Cardiac fibroblast (primary cell): ENCODE results near the gene PXDN.
"Not testable (repeated sequence)": the region's sequence is repeated elsewhere in the genome, so short reads cannot be mapped to it uniquely, and the experiment has no call there.

Experiments used
- DNase-seq, 2 donors: peaks; one replicate each; pipeline versions ENCODE4 v3.0.0 to v3.0.0-alpha.2; 2010; ENCODE audit warnings: low read depth in 2 of 2
- H3K4me3 ChIP-seq, 2 donors: replicated peaks in 1 of 2; 1 replicate in 1 of 2; 2 replicates in 1 of 2; pipeline ENCODE4 v1.5.1; 2011; ENCODE audit warnings: low read depth in 2 of 2, low read length in 2 of 2, mild to moderate bottlenecking in 2 of 2, moderate library complexity in 1 of 2
- TF ChIP-seq, protein P1 (sequence below): IDR thresholded peaks from one replicate; pipeline ENCODE4 v1.5.1; 2011; ENCODE audit warnings: low read depth, mild to moderate bottlenecking, low read length, inconsistent platforms

PXDN gene

DNA sequence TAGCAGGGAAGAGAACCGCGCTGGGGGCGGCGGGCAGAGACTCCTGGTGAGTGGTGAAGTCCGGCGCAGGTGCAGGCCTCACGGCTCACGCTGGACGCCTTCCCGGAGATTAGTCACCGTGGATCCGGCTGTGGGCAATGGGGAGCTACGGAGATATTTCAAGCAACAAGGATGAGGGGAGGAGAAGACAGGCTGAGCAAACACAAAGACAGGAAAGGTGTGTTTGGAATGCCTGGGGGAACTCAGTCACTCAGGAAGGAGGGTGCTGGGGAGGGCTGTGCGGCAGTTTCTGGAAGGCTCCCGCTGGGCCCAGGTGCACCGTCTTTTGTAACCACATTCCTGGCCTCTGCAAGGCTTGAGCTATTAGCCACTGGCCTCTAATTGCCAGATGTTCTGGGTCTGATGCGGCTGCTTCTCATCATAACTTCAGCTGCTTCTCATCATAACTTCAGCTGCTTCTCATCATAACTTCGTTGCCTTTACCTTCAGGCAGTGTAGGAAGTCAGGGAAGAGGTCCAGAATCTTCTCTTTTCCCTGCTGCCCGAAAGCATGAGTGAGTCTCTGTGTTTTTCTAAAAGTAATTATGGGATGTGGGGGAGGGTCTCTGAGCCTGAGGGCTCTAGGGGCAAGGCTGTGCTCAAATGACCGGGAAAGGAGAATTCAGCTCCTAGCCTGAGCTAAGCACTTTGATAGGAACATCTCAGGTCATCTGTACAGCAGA is 118.9 kb downstream of the PXDN start:
- DNase-seq: peak; percentile 59 to 95
- H3K4me3 ChIP-seq: no peak overlapping the region
- TF ChIP-seq, protein P1, sequence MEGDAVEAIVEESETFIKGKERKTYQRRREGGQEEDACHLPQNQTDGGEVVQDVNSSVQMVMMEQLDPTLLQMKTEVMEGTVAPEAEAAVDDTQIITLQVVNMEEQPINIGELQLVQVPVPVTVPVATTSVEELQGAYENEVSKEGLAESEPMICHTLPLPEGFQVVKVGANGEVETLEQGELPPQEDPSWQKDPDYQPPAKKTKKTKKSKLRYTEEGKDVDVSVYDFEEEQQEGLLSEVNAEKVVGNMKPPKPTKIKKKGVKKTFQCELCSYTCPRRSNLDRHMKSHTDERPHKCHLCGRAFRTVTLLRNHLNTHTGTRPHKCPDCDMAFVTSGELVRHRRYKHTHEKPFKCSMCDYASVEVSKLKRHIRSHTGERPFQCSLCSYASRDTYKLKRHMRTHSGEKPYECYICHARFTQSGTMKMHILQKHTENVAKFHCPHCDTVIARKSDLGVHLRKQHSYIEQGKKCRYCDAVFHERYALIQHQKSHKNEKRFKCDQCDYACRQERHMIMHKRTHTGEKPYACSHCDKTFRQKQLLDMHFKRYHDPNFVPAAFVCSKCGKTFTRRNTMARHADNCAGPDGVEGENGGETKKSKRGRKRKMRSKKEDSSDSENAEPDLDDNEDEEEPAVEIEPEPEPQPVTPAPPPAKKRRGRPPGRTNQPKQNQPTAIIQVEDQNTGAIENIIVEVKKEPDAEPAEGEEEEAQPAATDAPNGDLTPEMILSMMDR: no peak

DNA sequence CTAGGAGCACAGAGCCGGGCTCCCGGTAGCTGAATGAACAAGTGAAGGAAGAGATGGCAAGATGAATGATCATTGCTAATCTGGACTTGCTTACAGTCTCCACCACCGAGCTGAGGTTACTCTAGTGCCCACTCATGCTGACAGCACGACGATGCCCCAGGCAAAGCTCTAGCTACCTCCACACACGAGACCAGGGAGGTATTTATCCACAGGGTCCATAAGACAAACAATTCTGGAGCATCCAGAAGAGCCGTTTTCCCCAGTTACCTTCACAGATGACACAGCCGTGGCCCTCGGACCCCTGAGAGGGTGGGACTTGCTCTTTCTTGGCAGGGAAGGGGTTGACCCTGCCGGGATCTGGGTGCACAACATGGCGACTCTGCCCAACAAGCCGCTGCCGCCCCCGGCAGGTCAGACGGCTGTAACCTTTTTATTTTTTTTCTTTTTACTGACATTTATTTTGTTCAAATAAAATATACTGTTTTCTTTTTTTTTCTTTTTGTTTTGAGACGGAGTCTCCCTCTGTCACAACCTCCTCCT is 120.3 kb downstream of the PXDN start:
- DNase-seq: no peak
- no peak overlapping the region for H3K4me3 ChIP-seq
- TF ChIP-seq, protein P1: no peak

DNA sequence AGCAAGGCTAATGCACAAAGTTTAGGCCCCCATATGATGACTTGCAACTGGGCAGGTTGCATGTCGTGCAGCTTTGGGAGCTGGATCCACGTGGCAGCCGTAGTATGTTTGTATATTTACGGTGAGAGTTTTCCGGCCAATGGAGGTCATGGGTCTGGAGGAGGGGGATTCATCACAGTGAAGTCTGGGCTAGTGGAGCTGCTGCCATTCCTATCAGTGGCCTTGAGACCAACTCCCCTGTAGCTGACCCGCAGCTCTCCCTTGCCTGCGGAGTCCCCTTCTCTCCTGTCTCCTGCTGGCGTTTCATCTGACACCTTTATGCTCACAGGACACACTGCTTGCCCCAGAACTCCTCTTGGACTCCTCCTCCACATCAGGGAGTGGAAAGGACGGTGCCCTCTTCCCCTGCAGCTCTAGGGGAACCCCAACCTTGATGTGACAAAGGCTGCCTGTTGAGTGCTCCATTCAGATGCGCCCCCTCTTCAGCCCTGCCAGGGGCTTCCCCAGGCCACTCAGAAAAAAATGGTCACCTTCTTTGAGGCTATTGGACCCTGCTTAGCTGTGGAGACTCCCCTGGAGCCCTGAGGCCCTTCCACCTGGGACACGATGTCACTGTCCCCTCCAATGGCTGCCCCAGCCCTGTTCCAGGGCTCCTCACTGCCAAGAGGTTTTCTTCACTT is 121.7 kb downstream of the PXDN start:
- TF ChIP-seq, protein P1: no peak
- DNase-seq: no peak
- H3K4me3 ChIP-seq: no peak overlapping the region

DNA sequence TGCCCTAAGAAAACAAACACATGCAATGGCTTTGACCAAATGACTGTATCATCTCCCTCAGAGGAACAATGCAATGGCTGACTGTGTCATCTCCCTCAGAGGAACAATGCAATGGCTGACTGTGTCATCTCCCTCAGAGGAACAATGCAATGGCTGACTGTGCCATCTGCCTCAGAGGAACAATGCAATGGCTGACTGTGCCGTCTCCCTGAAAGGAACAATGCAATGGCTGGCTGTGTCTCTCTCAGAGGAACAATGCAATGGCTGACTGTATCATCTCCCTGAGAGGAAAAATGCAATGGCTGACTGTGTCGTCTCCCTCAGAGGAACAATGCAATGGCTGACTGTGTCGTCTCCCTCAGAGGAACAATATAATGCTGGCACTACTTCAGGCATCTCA is 122.3 kb downstream of the PXDN start:
- peak in 1 of 2 donors; percentile 59 for DNase-seq
- not testable (repeated sequence) for H3K4me3 ChIP-seq

DNA sequence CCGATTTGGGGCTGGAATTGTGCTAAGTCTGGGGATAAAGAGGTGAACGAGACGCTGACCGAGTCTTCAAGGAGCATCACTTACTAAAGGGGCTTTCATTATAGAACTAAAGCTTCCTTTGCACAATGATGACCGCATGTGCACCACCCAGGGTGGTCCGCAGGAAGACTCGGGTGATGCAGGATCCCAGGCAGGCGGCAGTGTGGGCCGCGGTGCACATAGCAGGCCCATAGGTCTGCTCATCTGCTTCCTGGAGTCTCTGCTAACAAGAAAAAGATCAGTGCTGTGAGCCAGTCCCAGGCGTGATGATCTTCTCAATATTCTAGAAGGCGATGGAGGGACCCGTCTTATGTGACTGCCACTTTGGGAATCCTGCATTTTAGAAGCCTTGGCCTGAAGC is 122.8 kb downstream of the PXDN start:
- no peak for DNase-seq
- H3K4me3 ChIP-seq: no peak overlapping the region
- TF ChIP-seq, protein P1: no peak

DNA sequence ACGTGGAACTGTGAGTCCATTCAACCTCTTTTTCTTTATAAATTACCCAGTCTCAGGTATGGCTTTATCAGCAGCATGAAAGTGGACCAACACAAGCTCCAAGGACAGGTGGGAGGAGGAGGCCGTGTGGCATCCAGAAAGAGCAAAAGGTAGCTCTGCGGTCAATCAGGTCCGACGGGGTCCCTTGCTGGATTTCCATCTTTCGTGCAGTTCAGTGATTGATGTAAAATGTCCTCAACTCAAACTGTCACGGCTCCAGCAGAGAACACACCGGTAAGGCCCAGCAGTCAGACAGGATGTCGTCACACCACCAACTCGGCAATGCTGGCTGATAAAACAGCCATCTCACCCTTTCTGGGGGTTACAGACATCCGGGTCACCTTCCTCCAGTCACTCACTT is 123.3 kb downstream of the PXDN start:
- no peak overlapping the region for H3K4me3 ChIP-seq
- no peak for DNase-seq
- TF ChIP-seq, protein P1: no peak

DNA sequence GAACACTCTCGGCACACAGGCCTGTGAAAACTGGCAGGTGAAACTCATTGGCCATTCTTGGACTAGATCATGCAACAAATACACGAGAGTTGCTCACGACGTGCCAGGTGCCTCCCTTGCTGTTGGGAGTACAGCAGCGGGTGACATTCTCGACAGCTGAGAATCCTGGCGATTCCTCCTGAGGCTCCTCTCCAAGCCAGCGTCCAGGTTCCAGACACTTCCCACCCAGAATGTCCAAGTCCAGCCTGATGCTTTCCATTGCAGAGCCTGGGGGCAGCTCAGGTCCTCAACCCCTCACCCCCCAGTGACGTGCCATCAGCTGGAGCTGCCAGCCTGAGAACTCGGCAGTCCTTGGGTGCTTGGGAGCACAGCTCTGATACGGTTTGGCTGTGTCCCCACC is 124.2 kb downstream of the PXDN start:
- H3K4me3 ChIP-seq: no peak overlapping the region
- DNase-seq: no peak
- TF ChIP-seq, protein P1: no peak
